SK-N-SH treated with all-trans-retinoic acid at 6 μM for 48 hours (cell line): ENCODE measurements around the gene COL24A1.
"Not testable (repeated sequence)": the region's sequence is repeated elsewhere in the genome, so short reads cannot be mapped to it uniquely, and the experiment has no call there.

Experiments
- ATAC-seq: fragments of 200-7000 bp; cut with Tn5 transposase; 3 replicates; pipeline ENCODE4 v1.9.1; 2020; ENCODE audit warnings: mild to moderate bottlenecking, moderate library complexity
- ARNTL ChIP-seq: fragments of 450-650 bp; formaldehyde crosslinking; IDR thresholded peaks from 2 replicates; pipeline ENCODE4 v1.5.0; 2020; ENCODE audit warnings: low read depth, mild to moderate bottlenecking, moderate library complexity, borderline replicate concordance
- BACH2 ChIP-seq: fragments of 250-450 bp; sonication (Bioruptor Pico); IDR thresholded peaks from 2 replicates; pipeline ENCODE4 v1.9.0; 2021; ENCODE audit warnings: mild to moderate bottlenecking, borderline replicate concordance
- CREB5 ChIP-seq: fragments of 250-450 bp; sonication (Bioruptor Pico); IDR thresholded peaks from 2 replicates; pipeline ENCODE4 v1.5.1; 2020; ENCODE audit warnings: low read depth, mild to moderate bottlenecking, moderate library complexity
- CSDC2 ChIP-seq: fragments of 250-450 bp; sonication (Bioruptor Pico); IDR thresholded peaks from 2 replicates; pipeline ENCODE4 v1.5.0; 2020; ENCODE audit warnings: mild to moderate bottlenecking, moderate library complexity
- CSRNP3 ChIP-seq: fragments of 250-450 bp; sonication (Bioruptor Pico); IDR thresholded peaks from 2 replicates; pipeline ENCODE4 v1.5.1; 2021; ENCODE audit warnings: mild to moderate bottlenecking, moderate library complexity
- ESRRG ChIP-seq: fragments of 250-450 bp; sonication (Bioruptor Pico); IDR thresholded peaks from 2 replicates; pipeline ENCODE4 v1.6.1; 2021; ENCODE audit warnings: mild to moderate bottlenecking
- ISL1 ChIP-seq: fragments of 250-450 bp; sonication (Bioruptor Pico); IDR thresholded peaks from 2 replicates; pipeline ENCODE4 v2.1.2; 2022; ENCODE audit warnings: mild to moderate bottlenecking, moderate library complexity
- OSR1 ChIP-seq: fragments of 250-450 bp; sonication (Bioruptor Pico); IDR thresholded peaks from 2 replicates; pipeline ENCODE4 v1.8.0; 2022; ENCODE audit warnings: moderate library complexity, mild to moderate bottlenecking, inconsistent platforms
- PPARA ChIP-seq: fragments of 250-450 bp; sonication (Bioruptor Pico); IDR thresholded peaks from 2 replicates; pipeline ENCODE4 v1.5.0; 2020; ENCODE audit warnings: mild to moderate bottlenecking, borderline replicate concordance
- RARB ChIP-seq: fragments of 250-450 bp; sonication (Bioruptor Pico); IDR thresholded peaks from 2 replicates; pipeline ENCODE4 v1.8.0; 2021; ENCODE audit warnings: mild to moderate bottlenecking, moderate library complexity
- SNAI2 ChIP-seq: fragments of 250-450 bp; sonication (Bioruptor Pico); IDR thresholded peaks from 2 replicates; pipeline ENCODE4 v1.5.0; 2020; ENCODE audit warnings: mild to moderate bottlenecking, moderate library complexity
- TCF4 ChIP-seq: fragments of 250-450 bp; sonication (Bioruptor Pico); IDR thresholded peaks from 2 replicates; pipeline ENCODE4 v1.8.0; 2021; ENCODE audit warnings: mild to moderate bottlenecking, moderate library complexity, borderline replicate concordance
- TOX ChIP-seq: fragments of 250-450 bp; sonication (Bioruptor Pico); IDR thresholded peaks from 2 replicates; pipeline ENCODE4 v1.8.0; 2021; ENCODE audit warnings: mild to moderate bottlenecking, moderate library complexity, borderline replicate concordance
- ZC3H10 ChIP-seq: fragments of 250-450 bp; sonication (Bioruptor Pico); IDR thresholded peaks from 2 replicates; pipeline ENCODE4 v1.5.1; 2021; ENCODE audit warnings: mild to moderate bottlenecking, moderate library complexity
- ZFP3 ChIP-seq: fragments of 250-450 bp; sonication (Bioruptor Pico); IDR thresholded peaks from 2 replicates; pipeline ENCODE4 v1.5.0; 2020; ENCODE audit warnings: mild to moderate bottlenecking, moderate library complexity
- ZFP30 ChIP-seq: fragments of 450-650 bp; formaldehyde crosslinking; IDR thresholded peaks from 2 replicates; pipeline ENCODE4 v1.5.0; 2022; ENCODE audit warnings: mild to moderate bottlenecking, moderate library complexity
- ZNF565 ChIP-seq: fragments of 450-650 bp; formaldehyde crosslinking; conservative IDR thresholded peaks from 2 replicates; pipeline ENCODE4 v1.5.0; 2020; ENCODE audit warnings: low read depth, mild to moderate bottlenecking, moderate library complexity
- ZNF70 ChIP-seq: fragments of 450-650 bp; formaldehyde crosslinking; IDR thresholded peaks from 2 replicates; pipeline ENCODE4 v1.5.0; 2020; ENCODE audit warnings: mild to moderate bottlenecking, moderate library complexity
- ZNF8 ChIP-seq: fragments of 450-650 bp; formaldehyde crosslinking; IDR thresholded peaks from 2 replicates; pipeline ENCODE4 v1.5.0; 2020; ENCODE audit warnings: mild to moderate bottlenecking, moderate library complexity
- TF ChIP-seq, protein P1 (sequence below): fragments of 250-450 bp; sonication (Bioruptor Pico); IDR thresholded peaks from 2 replicates; pipeline ENCODE4 v1.8.0; 2020; ENCODE audit warnings: mild to moderate bottlenecking, moderate library complexity, borderline replicate concordance

Gene COL24A1

DNA sequence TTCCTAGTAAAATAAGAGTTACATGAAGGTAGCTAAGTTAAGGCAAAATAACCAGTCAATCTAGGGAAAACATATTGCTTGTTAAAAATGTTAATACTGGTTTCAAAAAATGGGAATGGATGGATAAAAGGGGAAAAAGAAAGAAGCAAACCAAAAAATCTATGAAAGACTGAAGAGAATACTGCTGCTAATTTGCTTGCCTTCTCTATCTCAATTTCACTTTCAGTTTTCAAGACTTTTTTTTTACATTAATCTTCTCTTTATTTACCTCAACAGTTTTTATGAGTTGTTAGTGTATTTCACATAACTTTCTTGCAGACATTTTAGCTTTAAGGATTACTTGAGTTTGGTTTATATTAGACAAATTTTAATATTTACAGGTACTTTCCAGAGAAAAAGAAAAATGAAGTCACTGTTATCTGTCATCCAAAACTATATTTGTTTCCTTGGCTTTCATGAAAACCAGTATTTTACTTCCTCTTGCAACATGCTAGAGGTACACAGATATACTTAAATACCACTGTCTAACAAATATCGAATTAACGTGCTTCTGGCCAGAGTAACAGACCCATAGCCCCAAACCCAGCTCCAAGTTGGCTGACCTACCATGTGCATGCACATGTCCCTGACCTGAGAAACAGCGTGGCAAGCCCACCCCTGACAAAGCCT is 70.7 kb downstream of the COL24A1 start (continued):
- TF ChIP-seq CSRNP3 (CRISPR knock-in tag) (no peak), ZNF70 (CRISPR knock-in tag) (no peak)

GRCh38 chr1:86084998-86085397 is 71.6 kb downstream of the COL24A1 start:
- ATAC-seq = no peak
- no peak for TF ChIP-seq ZFP3 (CRISPR knock-in tag)
- no peak for TF ChIP-seq BACH2
- no peak for TF ChIP-seq ISL1 (CRISPR knock-in tag)
- TF ChIP-seq ZFP30 = no peak

- ATAC-seq = peak; percentile 62
These were observed 74.4 kb downstream of the COL24A1 start for GRCh38 chr1:86082183-86082582.

GRCh38 chr1:86072474-86072873 is 84.1 kb downstream of the COL24A1 start:
- not testable (repeated sequence) for ATAC-seq

More at GRCh38 chr1:86082183-86082582, 74.4 kb downstream of the COL24A1 start:
- no peak for TF ChIP-seq ZNF8 (CRISPR knock-in tag)
- TF ChIP-seq CREB5 (CRISPR knock-in tag) = no peak
- no peak for TF ChIP-seq TOX
- no peak for TF ChIP-seq SNAI2 (CRISPR knock-in tag)
- no peak for TF ChIP-seq TCF4 (CRISPR knock-in tag)
- TF ChIP-seq ESRRG (CRISPR knock-in tag) = no peak
- TF ChIP-seq, protein P1, sequence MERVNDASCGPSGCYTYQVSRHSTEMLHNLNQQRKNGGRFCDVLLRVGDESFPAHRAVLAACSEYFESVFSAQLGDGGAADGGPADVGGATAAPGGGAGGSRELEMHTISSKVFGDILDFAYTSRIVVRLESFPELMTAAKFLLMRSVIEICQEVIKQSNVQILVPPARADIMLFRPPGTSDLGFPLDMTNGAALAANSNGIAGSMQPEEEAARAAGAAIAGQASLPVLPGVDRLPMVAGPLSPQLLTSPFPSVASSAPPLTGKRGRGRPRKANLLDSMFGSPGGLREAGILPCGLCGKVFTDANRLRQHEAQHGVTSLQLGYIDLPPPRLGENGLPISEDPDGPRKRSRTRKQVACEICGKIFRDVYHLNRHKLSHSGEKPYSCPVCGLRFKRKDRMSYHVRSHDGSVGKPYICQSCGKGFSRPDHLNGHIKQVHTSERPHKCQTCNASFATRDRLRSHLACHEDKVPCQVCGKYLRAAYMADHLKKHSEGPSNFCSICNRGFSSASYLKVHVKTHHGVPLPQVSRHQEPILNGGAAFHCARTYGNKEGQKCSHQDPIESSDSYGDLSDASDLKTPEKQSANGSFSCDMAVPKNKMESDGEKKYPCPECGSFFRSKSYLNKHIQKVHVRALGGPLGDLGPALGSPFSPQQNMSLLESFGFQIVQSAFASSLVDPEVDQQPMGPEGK (CRISPR knock-in tag) = no peak
- TF ChIP-seq OSR1 (CRISPR knock-in tag) = no peak
- no peak for TF ChIP-seq ZC3H10 (CRISPR knock-in tag)

DNA sequence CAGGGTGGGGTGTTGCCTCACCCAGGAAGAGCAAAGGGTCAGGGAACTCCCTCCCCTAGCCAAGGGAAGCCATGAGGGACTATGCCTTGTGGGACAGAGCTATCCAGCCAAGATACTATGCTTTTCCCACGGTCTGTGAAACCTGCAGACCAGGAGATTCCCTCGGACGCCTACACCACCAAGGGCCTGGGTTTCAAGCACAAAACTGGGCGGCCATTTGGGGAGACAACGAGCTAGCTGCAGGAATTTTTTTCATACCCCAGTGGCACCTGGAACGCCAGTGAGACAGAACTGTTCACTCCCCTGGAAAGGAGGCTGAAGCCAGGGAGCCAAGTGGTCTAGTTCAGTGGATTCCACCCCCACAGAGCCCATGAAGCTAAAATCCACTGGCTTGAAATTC is 84.7 kb downstream of the COL24A1 start:
- not testable (repeated sequence) for ATAC-seq

- TF ChIP-seq ZNF565 (no peak), ZNF8 (CRISPR knock-in tag) (no peak), ESRRG (CRISPR knock-in tag) (no peak), CREB5 (CRISPR knock-in tag) (no peak), CSDC2 (CRISPR knock-in tag) (no peak), OSR1 (CRISPR knock-in tag) (no peak), PPARA (CRISPR knock-in tag) (no peak), TOX (no peak), BACH2 (no peak), RARB (CRISPR knock-in tag) (no peak), ARNTL (CRISPR knock-in tag) (no peak)
- no peak for ATAC-seq
These were observed 86.8 kb downstream of the COL24A1 start for GRCh38 chr1:86069757-86070145.
